Anterior cingulate cortex (tissue), 58 donors: ENCODE measurements around the gene VSIG10.
A peak's percentile ranks its signal among the peaks of the same experiment; 100 is the strongest.
"Not testable (repeated sequence)": the region's sequence is repeated elsewhere in the genome, so short reads cannot be mapped to it uniquely, and the experiment has no call there.

Experiments used
- DNase-seq, 58 donors: peaks; one replicate each; lab custom pipeline; 2025; lab: John Stamatoyannopoulos, UW

Gene VSIG10, protein sequence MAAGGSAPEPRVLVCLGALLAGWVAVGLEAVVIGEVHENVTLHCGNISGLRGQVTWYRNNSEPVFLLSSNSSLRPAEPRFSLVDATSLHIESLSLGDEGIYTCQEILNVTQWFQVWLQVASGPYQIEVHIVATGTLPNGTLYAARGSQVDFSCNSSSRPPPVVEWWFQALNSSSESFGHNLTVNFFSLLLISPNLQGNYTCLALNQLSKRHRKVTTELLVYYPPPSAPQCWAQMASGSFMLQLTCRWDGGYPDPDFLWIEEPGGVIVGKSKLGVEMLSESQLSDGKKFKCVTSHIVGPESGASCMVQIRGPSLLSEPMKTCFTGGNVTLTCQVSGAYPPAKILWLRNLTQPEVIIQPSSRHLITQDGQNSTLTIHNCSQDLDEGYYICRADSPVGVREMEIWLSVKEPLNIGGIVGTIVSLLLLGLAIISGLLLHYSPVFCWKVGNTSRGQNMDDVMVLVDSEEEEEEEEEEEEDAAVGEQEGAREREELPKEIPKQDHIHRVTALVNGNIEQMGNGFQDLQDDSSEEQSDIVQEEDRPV

DNA sequence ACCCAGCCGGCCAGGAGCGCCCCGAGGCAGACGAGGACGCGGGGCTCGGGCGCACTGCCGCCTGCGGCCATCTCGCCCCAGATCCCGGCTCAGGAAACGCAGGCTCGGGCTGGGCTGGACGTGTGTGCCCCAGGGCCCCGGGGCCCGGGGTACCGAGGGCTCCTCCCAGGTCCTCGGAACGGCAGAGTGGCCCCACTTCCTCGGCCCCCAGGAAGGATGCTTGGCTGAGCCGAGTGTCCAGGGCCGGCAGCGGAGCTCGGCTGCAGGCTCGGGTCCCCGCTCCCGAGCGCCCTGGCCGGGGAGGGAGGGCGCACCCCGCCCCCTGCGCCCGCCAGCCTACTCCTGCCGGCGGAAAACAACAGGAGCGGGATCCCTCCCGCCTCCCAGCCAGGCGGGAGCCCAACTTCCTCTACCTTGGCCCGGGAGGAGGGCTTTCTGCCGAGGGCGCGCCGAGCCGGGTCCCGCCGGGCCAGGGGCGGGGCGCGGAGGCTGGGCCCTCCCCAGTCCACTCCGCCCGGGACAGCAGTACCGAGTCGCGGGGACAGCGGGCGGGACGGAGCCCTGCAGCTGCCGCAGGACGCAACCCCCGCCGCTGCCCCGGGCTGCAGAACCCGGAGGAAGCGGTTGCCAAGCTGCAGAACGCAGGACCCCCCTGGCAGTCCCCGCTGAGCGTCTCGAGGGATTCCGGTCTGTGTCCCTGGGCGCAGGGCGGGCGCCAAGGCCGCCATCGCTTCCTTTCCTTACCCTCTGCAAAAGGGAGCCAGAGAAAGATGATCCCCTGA, at the start of gene VSIG10:
Gene VSIG10 (minus strand): TSS at position 411 of the 782 bp plus-strand sequence. CDS start 340 bp downstream, at position 71.
- peak in 48 of 58 donors; percentile 4 to 70 (median 34) for DNase-seq

DNA sequence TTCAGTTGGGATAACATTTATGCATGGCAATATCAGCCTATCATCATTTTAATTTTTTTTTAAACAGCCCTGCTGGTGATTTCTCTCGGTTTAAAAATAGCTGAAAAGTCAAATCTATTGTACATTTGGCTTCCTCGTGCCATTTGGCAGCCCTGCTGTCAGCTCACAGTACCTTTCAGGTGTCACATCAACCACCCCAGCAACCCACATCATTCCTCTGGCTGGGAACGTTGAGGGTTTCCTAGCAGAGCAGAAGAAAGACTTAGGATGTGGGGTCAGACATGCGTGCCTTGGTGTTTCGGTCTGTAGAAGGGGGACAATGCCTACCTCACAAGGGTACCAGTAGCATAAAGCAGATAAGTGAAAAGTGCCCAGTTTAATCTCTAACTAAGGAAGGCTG, 47.9 kb upstream of the VSIG10 start:
- peak in 1 of 58 donors; percentile 12 for DNase-seq

DNA sequence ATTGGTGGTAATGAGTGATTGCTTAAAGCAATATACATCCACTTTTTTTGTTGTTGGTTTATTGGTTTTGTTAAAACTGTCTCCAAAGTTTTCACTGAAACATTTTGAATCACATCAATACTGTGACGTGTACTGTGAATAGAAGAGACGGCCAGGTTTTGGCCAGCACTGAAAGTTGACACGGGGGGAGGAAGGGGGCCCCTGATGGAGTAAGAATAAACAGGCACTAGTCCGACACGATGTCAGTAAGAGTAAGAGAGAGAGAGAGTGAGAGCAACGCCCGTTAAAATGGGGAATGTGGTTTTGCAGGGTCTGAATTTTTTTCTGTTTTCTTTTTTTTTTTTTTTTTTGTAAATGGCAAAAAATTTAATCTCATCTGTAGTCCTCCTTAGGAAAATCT, 46.8 kb upstream of the VSIG10 start:
- DNase-seq = peak in 5 of 58 donors; percentile 4 to 31 (median 7)

DNA sequence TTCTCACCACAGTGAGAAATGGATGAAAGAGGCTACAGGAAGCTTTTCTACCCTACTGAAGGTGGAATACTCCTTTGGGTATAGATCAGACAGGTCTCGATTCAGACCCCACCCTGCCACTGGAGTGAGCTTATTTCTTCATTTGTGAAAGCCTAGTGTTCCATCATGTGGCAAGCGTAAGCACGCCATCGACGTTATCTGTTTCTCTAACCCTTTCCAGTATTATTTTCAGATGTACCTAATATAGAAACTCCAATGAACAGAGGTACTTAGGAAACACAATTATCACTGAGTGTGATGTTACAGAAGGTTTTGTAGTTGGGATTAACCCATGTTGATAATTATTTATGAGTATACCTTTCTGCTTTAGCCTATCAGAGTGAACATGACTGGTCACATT, 44.5 kb upstream of the VSIG10 start:
- DNase-seq = no peak

DNA sequence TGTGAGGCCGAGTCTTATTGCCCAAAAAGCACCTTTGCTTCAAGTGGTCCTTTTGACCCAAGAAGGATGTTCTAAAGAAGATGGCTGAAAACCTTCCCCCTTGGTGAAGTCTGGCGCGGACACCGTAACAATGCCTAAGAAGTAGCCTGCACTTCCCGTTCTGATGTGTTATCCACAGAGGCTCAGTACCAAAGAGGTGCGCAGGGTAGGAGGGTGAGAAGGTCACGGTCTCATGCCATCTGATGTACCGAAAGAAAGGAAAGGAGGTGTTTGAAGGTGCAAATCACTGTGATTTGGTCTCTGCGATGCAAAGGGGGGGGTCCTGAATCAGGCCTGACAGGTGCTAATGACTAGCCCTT, 42.0 kb upstream of the VSIG10 start:
- no peak for DNase-seq

DNA sequence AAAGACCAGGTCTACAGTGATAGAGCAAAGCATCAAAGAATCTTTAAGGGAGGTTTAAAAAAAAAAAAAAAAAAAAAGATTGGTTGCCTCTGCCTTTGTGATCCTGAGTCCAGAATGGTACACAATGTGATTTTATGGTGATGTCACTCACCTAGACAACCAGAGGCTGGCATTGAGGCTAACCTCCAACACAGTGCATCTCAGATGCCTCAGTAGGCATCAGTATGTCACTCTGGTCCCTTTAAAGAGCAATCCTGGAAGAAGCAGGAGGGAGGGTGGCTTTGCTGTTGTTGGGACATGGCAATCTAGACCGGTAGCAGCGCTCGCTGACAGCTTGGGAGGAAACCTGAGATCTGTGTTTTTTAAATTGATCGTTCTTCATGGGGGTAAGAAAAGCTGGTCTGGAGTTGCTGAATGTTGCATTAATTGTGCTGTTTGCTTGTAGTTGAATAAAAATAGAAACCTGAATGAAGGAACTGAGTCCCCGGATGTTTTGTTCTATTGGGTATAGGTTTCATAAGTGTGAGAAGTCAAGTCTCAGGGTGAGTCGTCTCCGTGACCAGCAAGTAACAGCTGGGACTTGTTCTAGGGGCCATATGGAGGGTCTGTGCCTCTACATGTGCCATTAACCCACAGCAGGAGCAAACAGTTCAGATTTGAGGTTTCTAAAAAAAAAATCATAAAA, 41.4 kb upstream of the VSIG10 start:
- DNase-seq = no peak

DNA sequence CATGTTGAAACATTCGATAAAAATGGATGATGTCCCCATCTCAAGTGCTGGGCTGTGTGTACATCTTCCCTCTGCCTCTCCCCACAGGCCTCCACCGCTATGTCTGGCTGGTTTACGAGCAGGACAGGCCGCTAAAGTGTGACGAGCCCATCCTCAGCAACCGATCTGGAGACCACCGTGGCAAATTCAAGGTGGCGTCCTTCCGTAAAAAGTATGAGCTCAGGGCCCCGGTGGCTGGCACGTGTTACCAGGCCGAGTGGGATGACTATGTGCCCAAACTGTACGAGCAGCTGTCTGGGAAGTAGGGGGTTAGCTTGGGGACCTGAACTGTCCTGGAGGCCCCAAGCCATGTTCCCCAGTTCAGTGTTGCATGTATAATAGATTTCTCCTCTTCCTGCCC, 40.7 kb upstream of the VSIG10 start:
- DNase-seq = no peak

DNA sequence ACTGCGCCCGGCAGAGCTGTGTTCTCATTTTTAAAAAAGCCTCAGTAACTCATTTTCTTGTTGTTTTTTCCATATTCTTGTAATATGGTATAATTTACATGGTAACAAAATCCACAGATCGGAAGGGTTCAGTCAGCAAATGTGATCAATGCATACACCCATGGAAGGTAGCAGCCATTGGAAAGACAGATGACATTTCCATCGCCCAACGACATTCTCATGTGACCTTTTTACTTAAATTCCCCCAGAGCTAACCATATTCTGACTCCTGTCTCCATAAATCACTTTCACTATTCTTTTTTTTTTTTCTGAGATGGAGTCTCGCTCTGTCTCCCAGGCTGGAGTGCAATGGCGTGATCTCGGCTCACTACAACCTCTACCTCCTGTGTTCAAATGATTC, 37.0 kb upstream of the VSIG10 start:
- DNase-seq = no peak

DNA sequence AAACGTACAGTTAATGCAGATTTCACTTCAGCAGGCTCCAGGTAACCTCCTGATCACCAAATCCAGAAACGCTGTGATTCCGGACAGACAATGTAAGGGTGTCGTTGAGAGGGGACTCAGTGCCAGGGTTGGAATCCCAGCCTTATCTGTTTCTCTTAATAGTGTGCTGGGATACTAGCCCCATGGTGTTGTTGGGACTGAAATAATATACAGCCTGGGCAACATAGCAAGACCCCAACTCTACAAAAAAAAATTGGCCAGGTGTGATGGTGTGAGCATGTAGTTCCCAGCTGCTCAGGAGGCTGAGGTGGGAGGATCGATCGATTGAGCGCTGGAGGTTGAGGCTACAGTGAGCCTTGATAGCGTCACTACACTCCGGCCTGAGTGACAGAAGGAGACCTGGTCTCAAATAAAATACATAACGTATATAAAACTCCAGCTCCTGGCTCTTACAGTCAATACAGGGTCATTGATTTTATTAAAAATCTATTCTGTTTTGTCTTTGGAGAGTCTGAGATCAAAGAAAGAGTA, 33.4 kb upstream of the VSIG10 start:
- peak in 1 of 58 donors; percentile 23 for DNase-seq

DNA sequence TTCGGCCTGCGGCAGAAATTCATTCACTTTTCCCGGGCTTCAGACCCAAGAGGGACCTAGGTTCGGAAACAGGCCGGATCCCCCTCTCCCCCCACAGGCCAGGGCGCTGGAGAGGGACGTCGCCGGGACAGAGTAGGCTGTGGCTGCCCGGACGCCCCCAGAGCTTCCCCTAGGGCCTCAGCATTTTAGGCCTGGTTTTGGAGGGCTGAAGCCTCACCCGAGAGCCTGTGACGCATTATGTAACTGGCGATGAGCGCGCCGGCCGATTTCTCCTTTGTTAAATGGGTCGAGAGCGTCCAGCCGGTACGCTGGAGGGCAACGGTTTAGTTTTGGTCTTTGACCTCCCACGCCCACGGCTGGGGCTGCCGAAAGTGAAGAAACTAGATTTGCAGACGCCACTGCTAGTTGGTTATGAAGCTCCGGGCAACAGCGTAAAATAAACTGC, 32.8 kb upstream of the VSIG10 start:
- peak in 43 of 58 donors; percentile 7 to 66 (median 33) for DNase-seq

DNA sequence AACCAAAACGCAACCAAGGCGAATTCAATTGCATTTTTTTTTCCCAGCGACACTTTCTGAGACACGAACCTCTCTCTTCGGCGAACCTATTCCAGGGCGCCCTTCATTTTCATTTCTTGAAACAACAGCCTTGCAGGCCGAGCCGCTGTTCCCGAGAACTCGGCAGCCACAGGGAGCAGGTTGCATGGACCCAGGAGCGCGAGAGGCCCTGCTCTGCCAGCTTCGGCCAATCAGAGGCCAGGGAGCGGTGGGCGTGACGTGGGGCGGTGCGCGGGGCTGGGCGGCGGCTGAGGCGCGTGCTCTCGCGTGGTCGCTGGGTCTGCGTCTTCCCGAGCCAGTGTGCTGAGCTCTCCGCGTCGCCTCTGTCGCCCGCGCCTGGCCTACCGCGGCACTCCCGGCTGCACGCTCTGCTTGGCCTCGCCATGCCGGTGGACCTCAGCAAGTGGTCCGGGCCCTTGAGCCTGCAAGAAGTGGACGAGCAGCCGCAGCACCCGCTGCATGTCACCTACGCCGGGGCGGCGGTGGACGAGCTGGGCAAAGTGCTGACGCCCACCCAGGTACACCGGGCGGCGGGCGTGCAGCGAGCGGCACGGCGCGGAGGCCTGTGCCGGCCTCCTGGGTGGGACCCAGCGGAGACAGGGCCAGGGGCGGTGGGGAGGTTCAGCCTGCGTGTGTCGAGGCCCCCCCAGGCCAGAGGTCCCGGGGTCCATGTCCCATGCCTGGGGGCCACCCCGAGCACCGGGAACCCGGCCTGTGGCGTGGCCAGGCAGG, 32.2 kb upstream of the VSIG10 start, which contains the start of gene PEBP1:
Gene PEBP1 (plus strand): TSS at position 337 of the 771 bp plus-strand sequence. CDS start 86 bp downstream, at position 423.
- peak; percentile 71 to 98 (median 95) for DNase-seq

DNA sequence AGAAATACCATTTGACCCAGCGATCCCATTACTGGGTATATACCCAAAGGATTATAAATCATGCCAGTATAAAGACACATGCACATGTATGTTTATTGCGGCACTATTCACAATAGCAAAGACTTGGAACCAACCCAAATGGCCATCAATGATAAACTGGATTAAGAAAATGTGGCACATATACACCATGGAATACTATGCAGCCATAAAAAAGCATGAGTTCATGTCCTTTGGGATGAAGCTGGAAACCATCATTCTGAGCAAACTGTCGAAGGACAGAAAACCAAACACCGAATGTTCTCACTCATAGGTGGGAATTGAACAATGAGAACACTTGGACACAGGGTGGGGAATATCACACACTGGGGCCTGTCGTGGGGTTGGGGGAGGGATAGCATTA, 25.6 kb upstream of the VSIG10 start:
- not testable (repeated sequence) for DNase-seq

DNA sequence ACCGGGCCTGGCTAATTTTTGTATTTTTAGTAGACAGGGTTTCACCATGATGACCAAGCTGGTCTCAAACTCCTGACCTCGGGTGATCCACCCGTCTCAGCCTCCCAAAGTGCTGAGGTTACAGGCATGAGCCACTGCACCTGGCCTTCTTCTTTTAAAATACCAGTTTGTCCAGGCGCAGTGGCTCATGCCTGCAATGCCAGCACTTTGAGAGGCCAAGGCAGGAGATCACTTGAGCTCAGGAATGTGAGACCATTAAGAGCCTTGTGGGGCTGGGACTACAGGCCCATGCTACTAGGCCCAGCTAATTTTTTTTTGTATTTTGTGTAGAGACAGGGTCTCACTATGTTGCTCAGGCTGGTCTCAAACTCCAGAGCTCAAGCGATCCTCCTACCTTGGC, 24.1 kb upstream of the VSIG10 start:
- no peak for DNase-seq

DNA sequence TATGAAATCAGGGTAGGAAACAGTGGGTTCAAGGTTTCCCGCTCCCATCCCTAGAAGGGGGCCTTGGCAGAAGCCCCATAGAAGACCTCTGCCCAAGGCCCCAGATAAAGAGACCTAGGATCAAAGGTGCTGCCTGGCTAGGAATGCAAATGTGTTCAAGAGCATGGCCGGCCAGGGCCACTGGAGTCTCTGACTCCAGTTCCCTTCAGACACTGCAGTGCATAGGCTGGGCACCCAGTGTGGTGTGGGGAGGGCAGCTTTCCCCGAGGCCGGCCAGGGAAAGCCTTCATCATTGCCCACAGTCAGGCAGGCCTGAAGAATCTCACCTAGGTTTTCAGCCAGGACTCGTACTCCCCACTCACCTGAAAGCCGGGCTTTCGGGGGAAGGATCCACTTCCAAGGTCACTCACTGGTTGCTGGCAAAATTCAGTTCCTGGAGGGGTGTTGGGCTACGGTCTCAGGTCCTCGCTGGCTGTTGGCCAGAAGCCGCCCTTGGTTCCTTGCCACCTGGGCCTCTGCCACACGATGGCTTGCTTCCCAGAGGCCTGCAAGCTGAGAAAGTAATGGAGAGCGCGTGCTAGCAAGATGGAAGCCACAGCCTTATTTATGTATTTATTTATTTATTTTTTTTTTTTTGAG, 22.4 kb upstream of the VSIG10 start:
- peak in 39 of 58 donors; percentile 1 to 74 (median 18) for DNase-seq

DNA sequence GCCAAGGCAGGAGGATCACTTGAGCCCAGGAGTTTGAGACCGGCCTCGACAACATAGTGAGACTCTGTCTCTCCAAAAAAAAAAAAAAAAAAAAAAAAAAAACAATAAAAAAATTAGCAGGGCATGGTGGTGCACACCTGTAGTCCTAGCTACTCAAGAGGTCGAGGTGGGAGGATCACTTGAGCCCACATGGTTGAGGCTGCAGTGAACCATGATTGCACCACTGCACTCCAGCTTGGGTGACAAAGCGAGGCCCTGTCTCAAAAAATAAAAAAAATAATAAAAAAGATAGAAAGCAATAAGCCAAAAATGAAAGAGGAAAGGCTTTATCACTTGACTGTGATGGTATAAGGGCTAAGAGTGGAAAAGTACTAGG, 21.9 kb upstream of the VSIG10 start:
- DNase-seq = no peak

DNA sequence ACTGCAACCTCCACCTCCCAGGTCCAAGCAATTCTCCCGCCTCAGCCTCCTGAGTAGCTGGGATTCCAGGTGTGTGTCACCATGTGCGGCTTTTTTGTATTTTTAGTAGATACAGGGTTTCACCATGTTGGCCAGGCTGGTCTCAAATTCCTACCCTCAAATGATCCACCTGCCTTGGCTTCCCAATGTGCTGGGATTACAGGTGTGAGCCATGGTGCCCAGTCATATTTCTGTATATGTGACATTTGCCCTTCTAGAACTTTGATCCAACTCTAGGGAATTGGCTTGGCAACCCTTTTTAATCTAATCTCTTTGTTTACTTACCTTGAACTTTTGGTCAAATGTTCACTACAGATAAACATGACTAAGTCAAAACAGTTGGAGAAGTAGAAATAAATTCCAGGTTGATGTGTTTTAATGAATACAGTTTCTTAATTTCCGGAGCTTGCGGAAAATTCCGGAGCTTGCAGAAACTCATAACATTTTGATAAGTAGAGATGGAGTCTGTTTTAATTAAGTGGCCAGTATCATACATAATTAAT, 20.6 kb upstream of the VSIG10 start:
- DNase-seq = no peak

DNA sequence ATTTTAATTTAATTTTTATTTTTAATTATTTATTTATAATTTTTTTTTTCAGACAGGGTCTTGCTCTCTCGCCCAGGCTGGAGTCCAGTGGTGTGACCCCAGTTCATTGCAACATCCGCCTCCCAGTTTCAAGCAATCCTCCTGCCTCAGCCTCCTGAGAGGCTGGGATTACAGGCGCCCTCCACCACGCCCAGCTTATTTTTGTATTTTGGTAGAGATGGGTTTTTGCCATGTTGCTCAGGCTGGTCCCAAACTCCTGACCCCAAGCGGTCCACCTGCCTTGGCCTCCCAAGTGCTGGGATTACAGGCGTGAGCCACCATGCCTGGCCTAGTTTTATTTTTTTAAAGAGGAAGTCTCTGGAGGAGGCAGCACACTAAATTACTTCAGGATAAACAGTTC, 18.5 kb upstream of the VSIG10 start:
- DNase-seq = no peak

DNA sequence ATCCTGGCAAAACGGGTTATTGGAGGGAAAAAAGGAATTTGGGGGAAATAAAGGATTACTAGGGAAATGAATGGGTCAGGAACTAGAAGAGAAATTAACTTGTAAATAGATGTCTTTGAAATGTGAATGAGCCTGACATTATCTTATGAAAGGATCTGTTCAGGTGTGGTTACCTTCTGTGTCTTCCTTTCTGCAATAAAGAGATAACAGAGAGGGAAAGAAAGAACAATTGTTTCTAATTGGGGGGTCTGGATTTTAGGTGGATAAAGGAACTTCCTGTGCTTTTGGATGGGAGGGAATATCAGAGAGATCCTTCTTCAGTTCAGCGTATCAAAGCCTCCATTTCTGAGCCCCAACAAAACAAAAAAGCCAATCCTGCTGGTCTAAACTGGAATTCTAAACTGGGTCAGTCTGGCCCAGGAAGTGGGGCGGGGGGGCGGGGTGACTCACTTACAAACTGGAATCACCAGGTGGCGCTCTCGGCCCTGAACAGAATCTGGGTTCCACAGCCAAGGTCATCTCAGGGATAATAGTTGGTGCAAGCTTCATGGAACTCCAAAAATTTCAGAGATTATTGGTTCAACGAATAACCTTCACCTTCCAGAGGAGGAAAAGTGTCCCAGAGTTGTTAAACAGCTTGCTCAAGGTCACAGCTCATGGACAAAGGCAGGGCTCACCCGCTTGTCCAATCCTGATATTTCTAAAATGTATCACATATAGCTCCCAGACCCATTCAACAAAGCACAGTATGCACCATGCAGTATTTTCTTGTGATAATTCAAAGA, 17.0 kb upstream of the VSIG10 start:
- peak in 53 of 58 donors; percentile 2 to 82 (median 55) for DNase-seq
